Activated naive CD8-positive, alpha-beta T cell treated with anti-CD3 and anti-CD28 coated beads for 36 hours (primary cell): ENCODE results near the gene TOX3. TPM values are rescaled to one million over a fixed set of nuclear protein-coding genes. Genes with fewer than 3 reads are reported as not detected.

Experiments
- DNase-seq: peaks from one replicate; pipeline ENCODE4 v3.0.0; 2021
- H3K27ac Mint-ChIP-seq: one replicate; pipeline ENCODE4 v1.8.0; 2022; ENCODE audit warnings: mild to moderate bottlenecking, moderate library complexity, mixed read lengths
- H3K27me3 Mint-ChIP-seq: one replicate; pipeline ENCODE4 v1.8.0; 2022; ENCODE audit warnings: mild to moderate bottlenecking, mixed read lengths
- H3K36me3 Mint-ChIP-seq: one replicate; pipeline ENCODE4 v1.8.0; 2021; ENCODE audit warnings: mild to moderate bottlenecking, mixed read lengths
- H3K4me1 Mint-ChIP-seq: one replicate; pipeline ENCODE4 v1.8.0; 2021; ENCODE audit warnings: mixed read lengths
- H3K4me3 Mint-ChIP-seq: one replicate; pipeline ENCODE4 v1.8.0; 2022; ENCODE audit warnings: mild to moderate bottlenecking, moderate library complexity, mixed read lengths
- H3K9me3 Mint-ChIP-seq: one replicate; pipeline ENCODE4 v1.8.0; 2022; ENCODE audit warnings: mixed read lengths
- total RNA-seq, 2 experiments: library from RNA; stranded (reverse); gene quantifications; one replicate each; pipeline ENCODE4 v1.2.3, GENCODE V29; 2021

The TOX3 gene
- total RNA-seq, 2 experiments from 2014 or later, result not detected

GRCh38 chr16:52437277-52437670, 109.7 kb downstream of the TOX3 start:
- Mint-ChIP-seq H3K36me3 (no peaks in the 10 kb centered on the region), H3K27ac (no peak overlapping the region), H3K27me3 (no peaks in the 10 kb centered on the region), H3K9me3 (peaks cover 3% of the 10 kb centered on the region), H3K4me3 (no peak overlapping the region), H3K4me1 (no peaks in the 10 kb centered on the region)
- no peak for DNase-seq

- no peak for DNase-seq
- no peak overlapping the region for H3K4me3 Mint-ChIP-seq
- peaks cover 3% of the 10 kb centered on the region for H3K9me3 Mint-ChIP-seq
- H3K4me1 Mint-ChIP-seq, result no peaks in the 10 kb centered on the region
- no peak overlapping the region for H3K27ac Mint-ChIP-seq
- H3K36me3 Mint-ChIP-seq, result no peaks in the 10 kb centered on the region
- H3K27me3 Mint-ChIP-seq, result no peaks in the 10 kb centered on the region
Measured at GRCh38 chr16:52436339-52437276, 110.3 kb downstream of the TOX3 start.

GRCh38 chr16:52434224-52434623, 112.7 kb downstream of the TOX3 start:
- no peak for DNase-seq
- Mint-ChIP-seq H3K27ac (no peak overlapping the region), H3K27me3 (no peaks in the 10 kb centered on the region), H3K4me1 (no peaks in the 10 kb centered on the region), H3K9me3 (no peaks in the 10 kb centered on the region), H3K4me3 (no peak overlapping the region), H3K36me3 (no peaks in the 10 kb centered on the region)

- Mint-ChIP-seq H3K27me3 (no peaks in the 10 kb centered on the region), H3K4me1 (no peaks in the 10 kb centered on the region), H3K36me3 (no peaks in the 10 kb centered on the region), H3K4me3 (no peak overlapping the region), H3K9me3 (no peaks in the 10 kb centered on the region), H3K27ac (no peak overlapping the region)
- no peak for DNase-seq
Measured at GRCh38 chr16:52433643-52434042, 113.3 kb downstream of the TOX3 start.

- Mint-ChIP-seq H3K27ac (no peak overlapping the region), H3K4me1 (no peaks in the 10 kb centered on the region), H3K27me3 (no peaks in the 10 kb centered on the region), H3K9me3 (no peaks in the 10 kb centered on the region), H3K4me3 (no peak overlapping the region), H3K36me3 (no peaks in the 10 kb centered on the region)
- no peak for DNase-seq
Measured at GRCh38 chr16:52424591-52424990, 122.4 kb downstream of the TOX3 start.

- peaks cover 2% of the 10 kb centered on the region for H3K9me3 Mint-ChIP-seq
- H3K27me3 Mint-ChIP-seq, result no peaks in the 10 kb centered on the region
- H3K4me1 Mint-ChIP-seq, result no peaks in the 10 kb centered on the region
- H3K36me3 Mint-ChIP-seq, result no peaks in the 10 kb centered on the region
- no peak for DNase-seq
- H3K27ac Mint-ChIP-seq, result no peak overlapping the region
- H3K4me3 Mint-ChIP-seq, result no peak overlapping the region
Measured at GRCh38 chr16:52422307-52422706, 124.6 kb downstream of the TOX3 start.

GRCh38 chr16:52418201-52418600, 128.7 kb downstream of the TOX3 start:
- H3K36me3 Mint-ChIP-seq, result no peaks in the 10 kb centered on the region
- H3K4me3 Mint-ChIP-seq, result no peak overlapping the region
- H3K9me3 Mint-ChIP-seq, result peaks cover 7% of the 10 kb centered on the region
- H3K27ac Mint-ChIP-seq, result no peak overlapping the region
- no peaks in the 10 kb centered on the region for H3K4me1 Mint-ChIP-seq
- DNase-seq, result no peak
- H3K27me3 Mint-ChIP-seq, result no peaks in the 10 kb centered on the region

GRCh38 chr16:52416888-52417287, 130.1 kb downstream of the TOX3 start:
- Mint-ChIP-seq H3K27me3 (no peaks in the 10 kb centered on the region), H3K9me3 (peaks cover 7% of the 10 kb centered on the region), H3K36me3 (no peaks in the 10 kb centered on the region), H3K4me1 (no peaks in the 10 kb centered on the region), H3K27ac (no peak overlapping the region), H3K4me3 (no peak overlapping the region)
- DNase-seq, result no peak

- no peak overlapping the region for H3K4me3 Mint-ChIP-seq
- H3K9me3 Mint-ChIP-seq, result peaks cover 3% of the 10 kb centered on the region
- H3K27me3 Mint-ChIP-seq, result no peaks in the 10 kb centered on the region
- no peaks in the 10 kb centered on the region for H3K4me1 Mint-ChIP-seq
- no peaks in the 10 kb centered on the region for H3K36me3 Mint-ChIP-seq
- no peak for DNase-seq
- no peak overlapping the region for H3K27ac Mint-ChIP-seq
Measured at GRCh38 chr16:52411011-52411410, 135.9 kb downstream of the TOX3 start.

GRCh38 chr16:52408191-52408845, 138.6 kb downstream of the TOX3 start:
- no peak overlapping the region for H3K27ac Mint-ChIP-seq
- no peaks in the 10 kb centered on the region for H3K4me1 Mint-ChIP-seq

GRCh38 chr16:52407778-52408177, 139.2 kb downstream of the TOX3 start:
- Mint-ChIP-seq H3K27ac (no peak overlapping the region), H3K4me1 (no peaks in the 10 kb centered on the region), H3K27me3 (no peaks in the 10 kb centered on the region), H3K36me3 (no peaks in the 10 kb centered on the region), H3K9me3 (peaks cover 2% of the 10 kb centered on the region), H3K4me3 (no peak overlapping the region)
- no peak for DNase-seq

More at GRCh38 chr16:52408191-52408845, 138.6 kb downstream of the TOX3 start:
- Mint-ChIP-seq H3K36me3 (no peaks in the 10 kb centered on the region), H3K27me3 (no peaks in the 10 kb centered on the region), H3K9me3 (peaks cover 2% of the 10 kb centered on the region), H3K4me3 (no peak overlapping the region)
- no peak for DNase-seq

- Mint-ChIP-seq H3K27ac (no peak overlapping the region), H3K36me3 (no peaks in the 10 kb centered on the region), H3K4me1 (no peaks in the 10 kb centered on the region), H3K9me3 (no peaks in the 10 kb centered on the region), H3K27me3 (no peaks in the 10 kb centered on the region), H3K4me3 (no peak overlapping the region)
- no peak for DNase-seq
Measured at GRCh38 chr16:52405441-52405840, 141.5 kb downstream of the TOX3 start.

GRCh38 chr16:52404546-52404945, 142.4 kb downstream of the TOX3 start:
- no peak for DNase-seq
- Mint-ChIP-seq H3K27me3 (no peaks in the 10 kb centered on the region), H3K27ac (no peak overlapping the region), H3K4me3 (no peak overlapping the region), H3K36me3 (no peaks in the 10 kb centered on the region), H3K4me1 (no peaks in the 10 kb centered on the region), H3K9me3 (no peaks in the 10 kb centered on the region)

- no peak overlapping the region for H3K27ac Mint-ChIP-seq
Measured at GRCh38 chr16:52399116-52399515, 147.8 kb downstream of the TOX3 start.

GRCh38 chr16:52398491-52398960, 148.4 kb downstream of the TOX3 start:
- no peaks in the 10 kb centered on the region for H3K9me3 Mint-ChIP-seq
- no peak for DNase-seq
- H3K27ac Mint-ChIP-seq, result no peak overlapping the region
- no peaks in the 10 kb centered on the region for H3K36me3 Mint-ChIP-seq
- no peaks in the 10 kb centered on the region for H3K27me3 Mint-ChIP-seq
- no peaks in the 10 kb centered on the region for H3K4me1 Mint-ChIP-seq
- H3K4me3 Mint-ChIP-seq, result no peak overlapping the region

More at GRCh38 chr16:52399116-52399515, 147.8 kb downstream of the TOX3 start:
- no peak for DNase-seq
- H3K36me3 Mint-ChIP-seq, result no peaks in the 10 kb centered on the region
- H3K27me3 Mint-ChIP-seq, result no peaks in the 10 kb centered on the region
- H3K4me3 Mint-ChIP-seq, result no peak overlapping the region
- H3K9me3 Mint-ChIP-seq, result no peaks in the 10 kb centered on the region
- no peaks in the 10 kb centered on the region for H3K4me1 Mint-ChIP-seq
